HEK293 (cell line): ENCODE data around the gene BEND2.

Experiments used
- CTCF ChIA-PET: fragments of 350-600 bp; formaldehyde crosslinking; extraction: SDS; loops from one replicate; lab custom pipeline; 2021; ENCODE audit warnings: antibody characterized with exemption; lab: Yijun Ruan, JAX
- POLR2A ChIA-PET: fragments of 300-600 bp; formaldehyde crosslinking; extraction: SDS; loops from one replicate; lab custom pipeline; 2020; ENCODE audit warnings: antibody characterized with exemption, inconsistent platforms; lab: Yijun Ruan, JAX
- H3K27ac ChIP-seq: fragments of 200-500 bp; sonication (Bioruptor generic); 2 replicates; pipeline ENCODE4 v1.5.1; 2014; ENCODE audit warnings: low read depth, low read length, control low read depth, inconsistent platforms; ENCODE audit errors: extremely low read depth
- H3K36me3 ChIP-seq, 2 experiments: fragments of 200-500 bp in 1 of 2; sonication (Bioruptor generic) in 1 of 2; 1 replicate in 1 of 2; 2 replicates in 1 of 2; pipeline ENCODE4 v1.5.1; 2014 to 2017; ENCODE audit warnings: inconsistent platforms in 2 of 2, low read length in 2 of 2; ENCODE audit not compliant: control insufficient read depth in 2 of 2, insufficient read depth in 1 of 2
- H3K4me1 ChIP-seq: fragments of 200-500 bp; sonication (Bioruptor generic); 2 replicates; pipeline ENCODE4 v1.5.1; 2014; ENCODE audit warnings: mild to moderate bottlenecking, low read length, inconsistent platforms; ENCODE audit not compliant: control insufficient read depth, insufficient read depth
- H3K4me3 ChIP-seq: 2 replicates; pipeline ENCODE4 v1.5.1; 2011; ENCODE audit warnings: low read depth, mild to moderate bottlenecking, control low read depth, low read length, moderate library complexity
- H3K9me3 ChIP-seq: fragments of 200-500 bp; sonication (Bioruptor generic); 2 replicates; pipeline ENCODE4 v1.5.1; 2014; ENCODE audit warnings: low read depth, low read length, inconsistent platforms; ENCODE audit not compliant: control insufficient read depth, insufficient read depth
- EGR2 ChIP-seq: fragments of 450-650 bp; formaldehyde crosslinking; IDR thresholded peaks from 2 replicates; pipeline ENCODE4 v1.5.1; 2016; ENCODE audit warnings: low read depth, missing biosample characterization, missing genetic modification characterization
- GLIS2 ChIP-seq: fragments of 450-650 bp; formaldehyde crosslinking; IDR thresholded peaks from 2 replicates; pipeline ENCODE4 v1.5.1; 2016; ENCODE audit warnings: missing biosample characterization, missing genetic modification characterization
- KLF7 ChIP-seq: fragments of 450-650 bp; formaldehyde crosslinking; IDR thresholded peaks from 2 replicates; pipeline ENCODE4 v1.5.1; 2016; ENCODE audit warnings: missing biosample characterization, missing genetic modification characterization, borderline replicate concordance
- SCRT1 ChIP-seq: fragments of 450-650 bp; formaldehyde crosslinking; IDR thresholded peaks from 2 replicates; pipeline ENCODE4 v1.5.1; 2016; ENCODE audit warnings: missing biosample characterization, missing genetic modification characterization, borderline replicate concordance
- SP3 ChIP-seq: fragments of 450-650 bp; formaldehyde crosslinking; IDR thresholded peaks from 2 replicates; pipeline ENCODE4 v1.5.1; 2016; ENCODE audit warnings: missing biosample characterization, missing genetic modification characterization
- TCF7L2 ChIP-seq: IDR thresholded peaks from 2 replicates; pipeline ENCODE4 v1.6.1; 2011; ENCODE audit warnings: low read depth, mild to moderate bottlenecking, inconsistent platforms, low read length, moderate library complexity, borderline replicate concordance
- YY2 ChIP-seq: fragments of 450-650 bp; formaldehyde crosslinking; IDR thresholded peaks from 2 replicates; pipeline ENCODE4 v1.5.1; 2016; ENCODE audit warnings: missing biosample characterization, missing genetic modification characterization
- ZBTB7A ChIP-seq: fragments of 450-650 bp; formaldehyde crosslinking; IDR thresholded peaks from 2 replicates; pipeline ENCODE4 v1.5.1; 2016; ENCODE audit warnings: low read depth, missing biosample characterization, missing genetic modification characterization
- ZFP69B ChIP-seq: fragments of 450-650 bp; formaldehyde crosslinking; IDR thresholded peaks from 2 replicates; pipeline ENCODE4 v1.5.1; 2016; ENCODE audit warnings: missing biosample characterization, missing genetic modification characterization
- ZNF133 ChIP-seq: fragments of 450-650 bp; formaldehyde crosslinking; IDR thresholded peaks from 2 replicates; pipeline ENCODE4 v1.5.1; 2016; ENCODE audit warnings: missing biosample characterization, missing genetic modification characterization
- ZNF202 ChIP-seq: fragments of 450-650 bp; formaldehyde crosslinking; IDR thresholded peaks from 2 replicates; pipeline ENCODE4 v1.5.1; 2016; ENCODE audit warnings: missing biosample characterization, missing genetic modification characterization, borderline replicate concordance
- ZNF416 ChIP-seq: fragments of 450-650 bp; formaldehyde crosslinking; IDR thresholded peaks from 2 replicates; pipeline ENCODE4 v1.5.1; 2016; ENCODE audit warnings: missing biosample characterization, missing genetic modification characterization
- ZNF510 ChIP-seq: fragments of 450-650 bp; formaldehyde crosslinking; IDR thresholded peaks from 2 replicates; pipeline ENCODE4 v1.5.1; 2018; ENCODE audit warnings: mild to moderate bottlenecking, missing genetic modification characterization, missing biosample characterization; ENCODE audit not compliant: insufficient replicate concordance
- ZNF529 ChIP-seq: fragments of 450-650 bp; formaldehyde crosslinking; IDR thresholded peaks from 2 replicates; pipeline ENCODE4 v1.5.1; 2017; ENCODE audit warnings: missing genetic modification characterization, missing biosample characterization; ENCODE audit not compliant: insufficient replicate concordance
- ZNF560 ChIP-seq: fragments of 450-650 bp; formaldehyde crosslinking; IDR thresholded peaks from 2 replicates; pipeline ENCODE4 v1.5.1; 2017; ENCODE audit warnings: missing biosample characterization, missing genetic modification characterization, borderline replicate concordance
- ZNF600 ChIP-seq: fragments of 450-650 bp; formaldehyde crosslinking; IDR thresholded peaks from 2 replicates; pipeline ENCODE4 v1.5.1; 2016; ENCODE audit warnings: missing biosample characterization, missing genetic modification characterization
- ZNF621 ChIP-seq: fragments of 450-650 bp; formaldehyde crosslinking; IDR thresholded peaks from 2 replicates; pipeline ENCODE4 v1.5.1; 2017; ENCODE audit warnings: missing biosample characterization, missing genetic modification characterization
- ZNF677 ChIP-seq: fragments of 450-650 bp; IDR thresholded peaks from 2 replicates; pipeline ENCODE4 v1.5.0; 2018; ENCODE audit warnings: missing biosample characterization, mild to moderate bottlenecking, missing genetic modification characterization, moderate library complexity
- ZSCAN16 ChIP-seq: fragments of 450-650 bp; formaldehyde crosslinking; IDR thresholded peaks from 2 replicates; pipeline ENCODE4 v1.5.1; 2016; ENCODE audit warnings: missing biosample characterization, missing genetic modification characterization
- TF ChIP-seq, protein P1 (sequence below): fragments of 450-650 bp; formaldehyde crosslinking; IDR thresholded peaks from 2 replicates; pipeline ENCODE4 v1.5.1; 2017; ENCODE audit warnings: missing biosample characterization, missing genetic modification characterization
- TF ChIP-seq, protein P2 (sequence below): fragments of 450-650 bp; formaldehyde crosslinking; IDR thresholded peaks from 2 replicates; pipeline ENCODE4 v1.5.1; 2016; ENCODE audit warnings: missing biosample characterization, missing genetic modification characterization
- TF ChIP-seq, protein P3 (sequence below): fragments of 450-650 bp; formaldehyde crosslinking; IDR thresholded peaks from 2 replicates; pipeline ENCODE4 v1.5.1; 2016; ENCODE audit warnings: missing biosample characterization, missing genetic modification characterization
- TF ChIP-seq, protein P4 (sequence below): fragments of 450-650 bp; formaldehyde crosslinking; optimal IDR thresholded peaks from 2 replicates; pipeline ENCODE3; 2016; ENCODE audit warnings: missing biosample characterization, mild to moderate bottlenecking, missing genetic modification characterization
- TF ChIP-seq, protein P5 (sequence below): fragments of 450-650 bp; formaldehyde crosslinking; IDR thresholded peaks from 2 replicates; pipeline ENCODE4 v1.5.1; 2016; ENCODE audit warnings: missing biosample characterization, missing genetic modification characterization, borderline replicate concordance

Gene BEND2

DNA sequence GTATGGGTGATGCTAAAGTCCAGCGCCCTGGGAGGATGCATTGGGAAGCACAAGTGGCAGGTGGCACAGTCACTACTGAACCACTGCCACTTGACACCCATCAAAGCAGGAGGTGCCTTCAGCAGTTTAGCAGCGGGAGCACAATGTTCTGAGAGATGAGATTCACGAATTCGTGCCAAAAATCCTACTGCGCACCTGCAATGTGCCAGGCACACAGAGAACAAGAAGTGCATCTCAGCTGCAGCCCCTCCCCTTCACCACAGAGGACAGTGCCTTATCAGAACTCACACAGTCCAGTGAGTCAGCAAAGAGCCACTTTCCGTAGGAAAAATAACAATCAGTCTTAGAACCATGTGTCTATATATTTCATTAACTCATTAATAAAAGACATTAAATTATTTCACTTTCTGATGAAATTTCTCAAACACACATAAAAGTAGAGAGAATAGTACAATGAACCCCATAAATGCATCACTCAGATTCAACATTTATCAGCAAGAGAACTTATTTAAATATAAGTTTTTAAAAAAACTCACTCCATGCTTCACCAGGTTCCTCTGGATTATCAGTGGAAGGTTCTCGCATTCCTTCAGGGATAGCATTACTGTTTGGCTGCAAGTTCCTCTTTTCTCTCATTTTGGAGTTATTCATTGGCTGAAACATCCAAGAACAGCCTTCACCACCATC is 47.0 kb downstream of the BEND2 start:
- POLR2A ChIA-PET = no interaction called here
- H3K9me3 ChIP-seq = no peaks in the 10 kb centered on the region
- H3K27ac ChIP-seq = no peak overlapping the region
- CTCF ChIA-PET = no interaction called here
- no peaks in the 10 kb centered on the region for H3K4me1 ChIP-seq
- H3K36me3 ChIP-seq = no peaks in the 10 kb centered on the region
- no peak for TF ChIP-seq ZNF510 (tag by site-specific recombination)
- TF ChIP-seq ZSCAN16 (tag by site-specific recombination) = no peak
- TF ChIP-seq ZBTB7A = no peak
- no peak for TF ChIP-seq ZNF560 (tag by site-specific recombination)
- no peak for TF ChIP-seq ZNF133 (tag by site-specific recombination)
- no peak for TF ChIP-seq ZNF600 (tag by site-specific recombination)
- no peak for TF ChIP-seq ZNF529
- TF ChIP-seq, protein P1, sequence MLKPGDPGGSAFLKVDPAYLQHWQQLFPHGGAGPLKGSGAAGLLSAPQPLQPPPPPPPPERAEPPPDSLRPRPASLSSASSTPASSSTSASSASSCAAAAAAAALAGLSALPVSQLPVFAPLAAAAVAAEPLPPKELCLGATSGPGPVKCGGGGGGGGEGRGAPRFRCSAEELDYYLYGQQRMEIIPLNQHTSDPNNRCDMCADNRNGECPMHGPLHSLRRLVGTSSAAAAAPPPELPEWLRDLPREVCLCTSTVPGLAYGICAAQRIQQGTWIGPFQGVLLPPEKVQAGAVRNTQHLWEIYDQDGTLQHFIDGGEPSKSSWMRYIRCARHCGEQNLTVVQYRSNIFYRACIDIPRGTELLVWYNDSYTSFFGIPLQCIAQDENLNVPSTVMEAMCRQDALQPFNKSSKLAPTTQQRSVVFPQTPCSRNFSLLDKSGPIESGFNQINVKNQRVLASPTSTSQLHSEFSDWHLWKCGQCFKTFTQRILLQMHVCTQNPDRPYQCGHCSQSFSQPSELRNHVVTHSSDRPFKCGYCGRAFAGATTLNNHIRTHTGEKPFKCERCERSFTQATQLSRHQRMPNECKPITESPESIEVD (tag by site-specific recombination) = no peak
- no peak for TF ChIP-seq ZNF677 (tag by site-specific recombination)
- H3K4me3 ChIP-seq = no peak overlapping the region

DNA sequence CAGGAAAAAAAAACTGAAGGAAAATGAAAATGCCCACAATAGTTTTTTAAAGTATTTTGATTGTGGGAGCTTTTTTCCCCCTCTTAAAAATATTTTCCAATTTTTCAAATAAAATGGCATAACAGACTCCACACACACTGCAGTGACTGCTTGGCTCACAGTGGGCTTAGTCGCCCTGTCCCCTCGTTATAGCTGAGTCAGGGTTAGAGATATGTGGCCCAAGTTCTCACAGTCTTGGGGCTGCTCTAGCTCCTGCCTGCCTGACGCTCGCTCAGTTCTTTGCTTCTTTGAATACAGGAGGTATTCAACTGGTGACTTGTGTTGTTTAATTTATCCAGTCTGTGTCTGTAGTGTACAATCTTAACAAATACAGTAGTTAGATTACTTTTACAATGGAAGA is 47.7 kb downstream of the BEND2 start:
- TF ChIP-seq EGR2 (no peak), ZFP69B (tag by site-specific recombination) (no peak), KLF7 (tag by site-specific recombination) (no peak), TCF7L2 (no peak), GLIS2 (no peak), SCRT1 (no peak), ZNF621 (tag by site-specific recombination) (no peak), ZNF416 (tag by site-specific recombination) (no peak), SP3 (tag by site-specific recombination) (no peak)
- TF ChIP-seq, protein P2, sequence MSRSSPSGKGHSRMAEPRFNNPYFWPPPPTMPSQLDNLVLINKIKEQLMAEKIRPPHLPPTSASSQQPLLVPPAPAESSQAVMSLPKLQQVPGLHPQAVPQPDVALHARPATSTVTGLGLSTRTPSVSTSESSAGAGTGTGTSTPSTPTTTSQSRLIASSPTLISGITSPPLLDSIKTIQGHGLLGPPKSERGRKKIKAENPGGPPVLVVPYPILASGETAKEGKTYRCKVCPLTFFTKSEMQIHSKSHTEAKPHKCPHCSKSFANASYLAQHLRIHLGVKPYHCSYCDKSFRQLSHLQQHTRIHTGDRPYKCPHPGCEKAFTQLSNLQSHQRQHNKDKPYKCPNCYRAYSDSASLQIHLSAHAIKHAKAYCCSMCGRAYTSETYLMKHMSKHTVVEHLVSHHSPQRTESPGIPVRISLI (tag by site-specific recombination) = no peak
- TF ChIP-seq, protein P3, sequence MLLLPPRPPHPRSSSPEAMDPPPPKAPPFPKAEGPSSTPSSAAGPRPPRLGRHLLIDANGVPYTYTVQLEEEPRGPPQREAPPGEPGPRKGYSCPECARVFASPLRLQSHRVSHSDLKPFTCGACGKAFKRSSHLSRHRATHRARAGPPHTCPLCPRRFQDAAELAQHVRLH (tag by site-specific recombination) = no peak
- H3K27ac ChIP-seq = no peak overlapping the region
- no peaks in the 10 kb centered on the region for H3K4me1 ChIP-seq
- no peaks in the 10 kb centered on the region for H3K36me3 ChIP-seq
- H3K4me3 ChIP-seq = no peak overlapping the region
- no peaks in the 10 kb centered on the region for H3K9me3 ChIP-seq
- ChIA-PET CTCF (no interaction called here), POLR2A (no interaction called here)

DNA sequence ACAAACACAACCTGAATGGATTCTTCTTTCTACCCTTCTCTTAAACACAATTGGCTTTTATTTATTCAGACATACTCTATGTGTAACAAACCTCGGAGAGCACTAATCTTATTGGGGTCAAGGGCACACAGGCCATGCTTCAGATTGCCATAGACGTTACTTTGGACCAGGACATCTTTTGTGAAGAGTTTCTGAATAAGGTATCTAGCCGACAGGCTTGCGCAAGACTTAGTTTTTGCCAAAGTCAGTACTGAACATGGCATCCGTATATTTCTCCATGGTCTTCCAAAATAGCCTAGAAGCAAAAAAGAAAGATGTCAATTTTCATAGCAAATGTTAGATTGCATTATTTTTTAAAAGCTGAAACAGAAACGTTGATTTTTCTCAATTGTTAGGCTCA is 49.8 kb downstream of the BEND2 start:
- ChIA-PET CTCF (no interaction called here), POLR2A (no interaction called here)
- no peaks in the 10 kb centered on the region for H3K9me3 ChIP-seq
- H3K4me3 ChIP-seq = no peak overlapping the region
- H3K36me3 ChIP-seq = no peaks in the 10 kb centered on the region
- H3K27ac ChIP-seq = no peak overlapping the region
- no peaks in the 10 kb centered on the region for H3K4me1 ChIP-seq
- TF ChIP-seq, protein P4, sequence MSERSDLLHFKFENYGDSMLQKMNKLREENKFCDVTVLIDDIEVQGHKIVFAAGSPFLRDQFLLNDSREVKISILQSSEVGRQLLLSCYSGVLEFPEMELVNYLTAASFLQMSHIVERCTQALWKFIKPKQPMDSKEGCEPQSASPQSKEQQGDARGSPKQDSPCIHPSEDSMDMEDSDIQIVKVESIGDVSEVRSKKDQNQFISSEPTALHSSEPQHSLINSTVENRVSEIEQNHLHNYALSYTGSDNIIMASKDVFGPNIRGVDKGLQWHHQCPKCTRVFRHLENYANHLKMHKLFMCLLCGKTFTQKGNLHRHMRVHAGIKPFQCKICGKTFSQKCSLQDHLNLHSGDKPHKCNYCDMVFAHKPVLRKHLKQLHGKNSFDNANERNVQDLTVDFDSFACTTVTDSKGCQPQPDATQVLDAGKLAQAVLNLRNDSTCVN (tag by site-specific recombination) = no peak
- TF ChIP-seq YY2 (tag by site-specific recombination) = no peak
- TF ChIP-seq, protein P5, sequence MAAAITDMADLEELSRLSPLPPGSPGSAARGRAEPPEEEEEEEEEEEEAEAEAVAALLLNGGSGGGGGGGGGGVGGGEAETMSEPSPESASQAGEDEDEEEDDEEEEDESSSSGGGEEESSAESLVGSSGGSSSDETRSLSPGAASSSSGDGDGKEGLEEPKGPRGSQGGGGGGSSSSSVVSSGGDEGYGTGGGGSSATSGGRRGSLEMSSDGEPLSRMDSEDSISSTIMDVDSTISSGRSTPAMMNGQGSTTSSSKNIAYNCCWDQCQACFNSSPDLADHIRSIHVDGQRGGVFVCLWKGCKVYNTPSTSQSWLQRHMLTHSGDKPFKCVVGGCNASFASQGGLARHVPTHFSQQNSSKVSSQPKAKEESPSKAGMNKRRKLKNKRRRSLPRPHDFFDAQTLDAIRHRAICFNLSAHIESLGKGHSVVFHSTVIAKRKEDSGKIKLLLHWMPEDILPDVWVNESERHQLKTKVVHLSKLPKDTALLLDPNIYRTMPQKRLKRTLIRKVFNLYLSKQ (tag by site-specific recombination) = no peak
- TF ChIP-seq ZNF202 (tag by site-specific recombination) = no peak
